HEK293T (cell line): ENCODE results near the gene TTLL12.

Experiments used
- ARNT ChIP-seq: fragments of 450-650 bp; IDR thresholded peaks from 2 replicates; pipeline ENCODE4 v1.6.1; 2017; ENCODE audit warnings: mild to moderate bottlenecking
- BHLHE40 ChIP-seq: fragments of 450-650 bp; IDR thresholded peaks from 2 replicates; pipeline ENCODE4 v1.6.1; 2016; ENCODE audit warnings: mild to moderate bottlenecking, moderate library complexity, borderline replicate concordance
- CTBP1 ChIP-seq: fragments of 450-650 bp; IDR thresholded peaks from 2 replicates; pipeline ENCODE4 v1.6.1; 2016; ENCODE audit warnings: borderline replicate concordance
- ELF4 ChIP-seq: fragments of 450-650 bp; IDR thresholded peaks from 2 replicates; pipeline ENCODE4 v1.6.1; 2017; ENCODE audit warnings: antibody characterized with exemption
- FOXK2 ChIP-seq: fragments of 450-650 bp; IDR thresholded peaks from 2 replicates; pipeline ENCODE4 v1.6.1; 2016; ENCODE audit warnings: mild to moderate bottlenecking
- FOXM1 ChIP-seq: fragments of 450-650 bp; IDR thresholded peaks from 2 replicates; pipeline ENCODE4 v1.6.1; 2017; ENCODE audit warnings: mild to moderate bottlenecking, borderline replicate concordance
- L3MBTL2 ChIP-seq: fragments of 450-650 bp; conservative IDR thresholded peaks from 2 replicates; pipeline ENCODE4 v1.6.1; 2016; ENCODE audit warnings: mild to moderate bottlenecking
- LEF1 ChIP-seq: fragments of 450-650 bp; IDR thresholded peaks from 2 replicates; pipeline ENCODE4 v1.6.1; 2017; ENCODE audit warnings: mild to moderate bottlenecking, borderline replicate concordance
- NFRKB ChIP-seq: fragments of 450-650 bp; IDR thresholded peaks from 2 replicates; pipeline ENCODE4 v1.6.1; 2016; ENCODE audit warnings: mild to moderate bottlenecking, moderate library complexity
- SP1 ChIP-seq: fragments of 450-650 bp; IDR thresholded peaks from 2 replicates; pipeline ENCODE4 v1.6.1; 2017
- SUZ12 ChIP-seq: fragments of 450-650 bp; IDR thresholded peaks from 2 replicates; pipeline ENCODE4 v1.6.1; 2016; ENCODE audit warnings: mild to moderate bottlenecking
- TARDBP ChIP-seq: fragments of 450-650 bp; IDR thresholded peaks from 2 replicates; pipeline ENCODE4 v1.6.1; 2016
- ZNF384 ChIP-seq: fragments of 450-650 bp; IDR thresholded peaks from 2 replicates; pipeline ENCODE4 v1.6.1; 2016
- TF ChIP-seq, protein P1 (sequence below): fragments of 450-650 bp; IDR thresholded peaks from 2 replicates; pipeline ENCODE4 v1.6.1; 2016

DNA sequence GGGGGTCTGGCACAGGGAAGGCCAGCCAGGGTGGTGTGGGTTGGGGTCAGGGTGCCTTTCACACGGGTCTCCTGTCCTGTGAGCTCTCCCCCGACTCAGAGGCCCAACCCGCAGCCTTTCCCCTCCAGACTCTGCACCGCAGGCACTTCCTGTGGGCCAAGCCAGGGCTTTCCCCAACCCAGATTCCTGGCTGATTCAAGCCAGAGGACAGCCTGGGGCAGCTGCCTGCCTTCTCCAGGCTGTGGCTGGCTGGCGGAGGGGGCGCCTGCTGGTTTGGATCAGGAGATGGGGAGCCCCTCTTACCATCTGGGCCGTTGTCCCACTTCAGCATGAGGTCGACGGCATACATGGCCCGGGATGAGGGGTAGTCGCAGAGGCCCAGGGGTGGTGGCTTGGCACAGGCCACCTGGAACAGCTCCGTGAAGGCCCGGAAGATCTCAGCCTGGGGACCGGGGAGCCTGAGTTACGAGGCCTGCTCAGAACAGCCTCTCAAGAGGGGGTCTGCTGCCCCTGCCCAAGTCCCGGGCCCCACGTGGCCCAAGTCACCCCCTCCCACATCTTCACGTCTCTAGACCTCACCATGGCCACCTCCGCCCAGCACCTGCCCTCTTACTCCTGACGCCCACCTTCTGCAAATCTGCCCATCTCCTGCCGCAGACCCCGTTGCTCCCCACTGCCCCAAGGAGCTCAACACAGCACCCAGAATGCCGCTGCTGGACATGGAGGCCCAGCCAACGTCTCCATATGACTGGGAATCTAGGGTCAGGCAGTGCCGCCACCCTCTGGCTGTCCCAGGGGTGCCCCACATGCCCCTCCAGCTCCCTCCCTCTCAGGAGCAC is 18.2 kb downstream of the TTLL12 start:
- TF ChIP-seq BHLHE40 (no peak), ZNF384 (no peak), NFRKB (no peak), FOXM1 (no peak), L3MBTL2 (no peak), ELF4 (no peak), ARNT (no peak), LEF1 (no peak), FOXK2 (no peak), CTBP1 (no peak), SUZ12 (no peak), TARDBP (no peak), SP1 (no peak)
- TF ChIP-seq, protein P1, sequence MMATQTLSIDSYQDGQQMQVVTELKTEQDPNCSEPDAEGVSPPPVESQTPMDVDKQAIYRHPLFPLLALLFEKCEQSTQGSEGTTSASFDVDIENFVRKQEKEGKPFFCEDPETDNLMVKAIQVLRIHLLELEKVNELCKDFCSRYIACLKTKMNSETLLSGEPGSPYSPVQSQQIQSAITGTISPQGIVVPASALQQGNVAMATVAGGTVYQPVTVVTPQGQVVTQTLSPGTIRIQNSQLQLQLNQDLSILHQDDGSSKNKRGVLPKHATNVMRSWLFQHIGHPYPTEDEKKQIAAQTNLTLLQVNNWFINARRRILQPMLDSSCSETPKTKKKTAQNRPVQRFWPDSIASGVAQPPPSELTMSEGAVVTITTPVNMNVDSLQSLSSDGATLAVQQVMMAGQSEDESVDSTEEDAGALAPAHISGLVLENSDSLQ = no peak
